ENCODE results near the gene CMTM8. TPM values are rescaled to one million over a fixed set of nuclear protein-coding genes. Genes with fewer than 3 reads are reported as not detected.

Gene CMTM8
- total RNA-seq, 1 donor from 2014 or later, result 0.24 TPM

- H3K4me3 Mint-ChIP-seq, result no peak overlapping the region
- ATAC-seq (ENCODE audit: low read depth), result no peak
- H3K36me3 Mint-ChIP-seq (ENCODE audit: low read depth), result no peaks in the 10 kb centered on the region
- POLR2A ChIA-PET, result no interaction called here
- CTCF ChIA-PET, result no interaction called here
- no peaks in the 10 kb centered on the region for H3K9me3 Mint-ChIP-seq
- H3K4me1 Mint-ChIP-seq, result no peaks in the 10 kb centered on the region
- TF ChIP-seq CTCF (IDR thresholded peaks at IDR 0.05), result no peak
- DNase-seq, result no peak
- intact Hi-C loops (cut with micrococcal nuclease), result no loop called here
- H3K27ac Mint-ChIP-seq, result no peak overlapping the region
- no peaks in the 10 kb centered on the region for H3K27me3 Mint-ChIP-seq
Measured at GRCh38 chr3:32336113-32336498, 97.6 kb downstream of the CMTM8 start.

GRCh38 chr3:32337505-32337904 lies 99.0 kb downstream of the CMTM8 start:
- Mint-ChIP-seq H3K4me1 (no peaks in the 10 kb centered on the region), H3K4me3 (no peak overlapping the region), H3K9me3 (no peaks in the 10 kb centered on the region), H3K27ac (no peak overlapping the region), H3K36me3 (ENCODE audit: low read depth) (no peaks in the 10 kb centered on the region), H3K27me3 (no peaks in the 10 kb centered on the region)
- intact Hi-C loops (cut with micrococcal nuclease), result no loop called here
- no peak for DNase-seq
- ChIA-PET CTCF (no interaction called here), POLR2A (no interaction called here)
- ATAC-seq (ENCODE audit: low read depth), result no peak
- TF ChIP-seq CTCF (IDR thresholded peaks at IDR 0.05), result no peak

- Mint-ChIP-seq H3K27me3 (no peaks in the 10 kb centered on the region), H3K4me1 (no peaks in the 10 kb centered on the region), H3K4me3 (no peak overlapping the region), H3K27ac (no peak overlapping the region), H3K36me3 (ENCODE audit: low read depth) (no peaks in the 10 kb centered on the region), H3K9me3 (no peaks in the 10 kb centered on the region)
- ATAC-seq (ENCODE audit: low read depth) (no peak), DNase-seq (no peak)
- ChIA-PET CTCF (no interaction called here), POLR2A (no interaction called here)
- intact Hi-C loops (cut with micrococcal nuclease), result loop anchor here (1.0 to 5.0 kb wide), 3 partner anchors 43 to 1573 kb away; no protein-coding TSS in a partner anchor
- TF ChIP-seq CTCF (IDR thresholded peaks at IDR 0.05), result no peak
Measured at GRCh38 chr3:32340039-32340438, 101.6 kb downstream of the CMTM8 start.

- POLR2A ChIA-PET, result no interaction called here
- ATAC-seq (ENCODE audit: low read depth) (no peak), DNase-seq (no peak)
- intact Hi-C loops (cut with micrococcal nuclease), result loop anchor here (1.0 to 5.0 kb wide), 3 partner anchors 44 to 1573 kb away; no protein-coding TSS in a partner anchor
- no peaks in the 10 kb centered on the region for H3K9me3 Mint-ChIP-seq
- no peak overlapping the region for H3K4me3 Mint-ChIP-seq
- H3K27me3 Mint-ChIP-seq, result no peaks in the 10 kb centered on the region
- H3K36me3 Mint-ChIP-seq (ENCODE audit: low read depth), result no peaks in the 10 kb centered on the region
- H3K4me1 Mint-ChIP-seq, result no peaks in the 10 kb centered on the region
- H3K27ac Mint-ChIP-seq, result no peak overlapping the region
- CTCF ChIA-PET, result no interaction called here
- no peak for TF ChIP-seq CTCF (IDR thresholded peaks at IDR 0.05)
Measured at GRCh38 chr3:32340611-32341365, 102.3 kb downstream of the CMTM8 start.

GRCh38 chr3:32347343-32348125 lies 109.1 kb downstream of the CMTM8 start:
- no peaks in the 10 kb centered on the region for H3K4me1 Mint-ChIP-seq
- H3K9me3 Mint-ChIP-seq, result no peaks in the 10 kb centered on the region
- no peak overlapping the region for H3K27ac Mint-ChIP-seq
- CTCF ChIA-PET, result interaction anchor here (0.6 kb wide), 1 partner anchor 99 kb away, joined by 3 read pairs; no protein-coding TSS in a partner anchor
- TF ChIP-seq CTCF (IDR thresholded peaks at IDR 0.05), result no peak
- H3K36me3 Mint-ChIP-seq (ENCODE audit: low read depth), result no peaks in the 10 kb centered on the region
- no peak for ATAC-seq (ENCODE audit: low read depth)
- POLR2A ChIA-PET, result interaction anchor here (0.6 to 1.1 kb wide), 4 partner anchors 20 to 113 kb away, joined by 3 to 4 read pairs (median 4); partner anchors contain the start of gene CMTM7
- no peaks in the 10 kb centered on the region for H3K27me3 Mint-ChIP-seq
- no peak for DNase-seq
- intact Hi-C loops (cut with micrococcal nuclease), result no loop called here
- H3K4me3 Mint-ChIP-seq, result no peak overlapping the region

Data from activated B cell treated with CpG ODN at 0.5 μM for 24 hours (primary cell).